ENCODE data around the gene ATP6V0A4.

DNA sequence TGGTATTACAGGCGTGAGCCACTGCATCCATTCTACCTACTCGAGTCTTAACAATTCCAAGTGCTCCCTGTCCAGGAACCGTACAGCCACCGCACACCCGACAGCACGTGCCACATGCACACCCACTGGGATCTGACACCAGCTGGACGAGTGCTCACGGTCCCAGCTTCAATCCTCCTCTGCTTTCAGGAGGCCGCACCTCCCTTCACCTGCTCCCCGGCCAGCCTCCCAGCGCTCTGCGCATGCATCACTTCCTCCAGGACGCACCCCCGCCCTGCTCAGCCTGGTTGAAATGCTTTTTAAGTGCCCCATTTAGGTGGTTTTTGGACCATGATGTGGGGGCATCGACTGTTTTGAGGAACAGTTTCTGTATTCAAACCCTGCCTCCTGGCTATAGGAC, 47.5 kb downstream of the ATP6V0A4 start:
- no peak for TF ChIP-seq POLR2A (IDR thresholded peaks at IDR 0.05)
- TF ChIP-seq, protein P1, sequence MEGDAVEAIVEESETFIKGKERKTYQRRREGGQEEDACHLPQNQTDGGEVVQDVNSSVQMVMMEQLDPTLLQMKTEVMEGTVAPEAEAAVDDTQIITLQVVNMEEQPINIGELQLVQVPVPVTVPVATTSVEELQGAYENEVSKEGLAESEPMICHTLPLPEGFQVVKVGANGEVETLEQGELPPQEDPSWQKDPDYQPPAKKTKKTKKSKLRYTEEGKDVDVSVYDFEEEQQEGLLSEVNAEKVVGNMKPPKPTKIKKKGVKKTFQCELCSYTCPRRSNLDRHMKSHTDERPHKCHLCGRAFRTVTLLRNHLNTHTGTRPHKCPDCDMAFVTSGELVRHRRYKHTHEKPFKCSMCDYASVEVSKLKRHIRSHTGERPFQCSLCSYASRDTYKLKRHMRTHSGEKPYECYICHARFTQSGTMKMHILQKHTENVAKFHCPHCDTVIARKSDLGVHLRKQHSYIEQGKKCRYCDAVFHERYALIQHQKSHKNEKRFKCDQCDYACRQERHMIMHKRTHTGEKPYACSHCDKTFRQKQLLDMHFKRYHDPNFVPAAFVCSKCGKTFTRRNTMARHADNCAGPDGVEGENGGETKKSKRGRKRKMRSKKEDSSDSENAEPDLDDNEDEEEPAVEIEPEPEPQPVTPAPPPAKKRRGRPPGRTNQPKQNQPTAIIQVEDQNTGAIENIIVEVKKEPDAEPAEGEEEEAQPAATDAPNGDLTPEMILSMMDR (IDR thresholded peaks at IDR 0.05): no peak
